Hematopoietic multipotent progenitor cell treated with erythropoietin and hydrocortisone succinate and interleukin-3 and kit ligand, for 17 days (in vitro differentiated cells): ENCODE measurements around the gene ZDHHC8.

Experiments
- DNase-seq: peaks from one replicate; pipeline ENCODE4 v3.0.0-alpha.2; 2015; ENCODE audit warnings: low spot score

The ZDHHC8 gene

GRCh38 chr22:20113551-20114310 lies 17.9 kb upstream of the ZDHHC8 start:
- DNase-seq: no peak

GRCh38 chr22:20114506-20115475 lies 16.8 kb upstream of the ZDHHC8 start:
- no peak for DNase-seq

GRCh38 chr22:20115691-20116375 lies 15.8 kb upstream of the ZDHHC8 start, which contains the start of gene RANBP1:
RANBP1 (plus strand) TSS chr22:20116104; CDS start chr22:20116185, 81 bp downstream.
- DNase-seq: no peak

- DNase-seq: no peak
Observed at GRCh38 chr22:20116376-20116950, 15.1 kb upstream of the ZDHHC8 start.

- DNase-seq: peak; percentile 82
Observed at GRCh38 chr22:20116951-20117632, 14.5 kb upstream of the ZDHHC8 start, which contains the start of gene TRMT2A. TRMT2A (minus strand) TSS chr22:20117226; CDS start chr22:20116906, 320 bp downstream.

GRCh38 chr22:20117633-20118299 lies 13.8 kb upstream of the ZDHHC8 start:
- DNase-seq: peak; percentile 9

- DNase-seq: no peak
Observed at GRCh38 chr22:20118300-20119020, 13.1 kb upstream of the ZDHHC8 start.

GRCh38 chr22:20121856-20122415 lies 9.7 kb upstream of the ZDHHC8 start:
- DNase-seq: no peak

- DNase-seq: no peak
Observed at GRCh38 chr22:20123366-20124082, 8.1 kb upstream of the ZDHHC8 start.

GRCh38 chr22:20124083-20124787 lies 7.4 kb upstream of the ZDHHC8 start:
- no peak for DNase-seq

GRCh38 chr22:20125201-20126174 lies 6.1 kb upstream of the ZDHHC8 start:
- DNase-seq: no peak

GRCh38 chr22:20126284-20127029 lies 5.1 kb upstream of the ZDHHC8 start:
- no peak for DNase-seq

- no peak for DNase-seq
Observed at GRCh38 chr22:20127318-20127868, 4.2 kb upstream of the ZDHHC8 start.

- DNase-seq: no peak
Observed at GRCh38 chr22:20127869-20128618, 3.6 kb upstream of the ZDHHC8 start.

GRCh38 chr22:20128619-20128901 lies 3.0 kb upstream of the ZDHHC8 start:
- no peak for DNase-seq
